ENCODE measurements around the gene NBEA.

Gene NBEA

GRCh38 chr13:35164324-35164932, 222.4 kb downstream of the NBEA start:
- peak; percentile 45 for DNase-seq (ENCODE audit: low read depth)
- H3K4me3 ChIP-seq (ENCODE audit: low read depth, low read length): no peak overlapping the region
- TF ChIP-seq CTCF (IDR thresholded peaks at IDR 0.05; ENCODE audit: low read depth, low read length, missing control alignments): peak; percentile 41

- H3K4me3 ChIP-seq (ENCODE audit: low read depth, low read length): no peak overlapping the region
- no peak for DNase-seq (ENCODE audit: low read depth)
- TF ChIP-seq CTCF (IDR thresholded peaks at IDR 0.05; ENCODE audit: low read depth, low read length, missing control alignments): no peak
Observed at GRCh38 chr13:35165205-35165604, 223.1 kb downstream of the NBEA start.

GRCh38 chr13:35179494-35179893, 237.4 kb downstream of the NBEA start:
- TF ChIP-seq CTCF (IDR thresholded peaks at IDR 0.05; ENCODE audit: low read depth, low read length, missing control alignments): no peak
- no peak for DNase-seq (ENCODE audit: low read depth)
- no peak overlapping the region for H3K4me3 ChIP-seq (ENCODE audit: low read depth, low read length)

GRCh38 chr13:35179920-35180663, 238.0 kb downstream of the NBEA start:
- H3K4me3 ChIP-seq (ENCODE audit: low read depth, low read length): no peak overlapping the region
- TF ChIP-seq CTCF (IDR thresholded peaks at IDR 0.05; ENCODE audit: low read depth, low read length, missing control alignments): no peak
- DNase-seq (ENCODE audit: low read depth): no peak

DNA sequence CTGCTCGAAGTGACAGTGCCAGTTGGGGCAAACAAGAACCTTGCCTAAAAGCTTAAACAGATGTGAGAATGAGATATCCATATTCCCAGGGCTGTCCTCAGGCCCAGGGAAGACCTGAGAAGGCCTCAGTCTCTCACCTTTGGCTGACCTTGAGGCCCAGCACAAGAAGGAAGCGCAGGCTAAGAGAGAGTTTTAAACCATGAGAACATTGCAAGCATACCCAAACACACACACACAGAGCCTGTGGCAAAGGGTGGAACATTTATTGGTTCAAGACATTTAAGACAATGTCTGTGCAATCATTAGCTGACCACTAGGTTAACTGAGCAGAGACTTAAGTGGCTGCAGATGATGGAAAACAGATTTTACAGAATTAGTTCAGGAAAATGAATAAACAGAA, 248.2 kb downstream of the NBEA start:
- TF ChIP-seq CTCF (IDR thresholded peaks at IDR 0.05; ENCODE audit: low read depth, low read length, missing control alignments): no peak
- DNase-seq (ENCODE audit: low read depth): no peak
- no peak overlapping the region for H3K4me3 ChIP-seq (ENCODE audit: low read depth, low read length)

DNA sequence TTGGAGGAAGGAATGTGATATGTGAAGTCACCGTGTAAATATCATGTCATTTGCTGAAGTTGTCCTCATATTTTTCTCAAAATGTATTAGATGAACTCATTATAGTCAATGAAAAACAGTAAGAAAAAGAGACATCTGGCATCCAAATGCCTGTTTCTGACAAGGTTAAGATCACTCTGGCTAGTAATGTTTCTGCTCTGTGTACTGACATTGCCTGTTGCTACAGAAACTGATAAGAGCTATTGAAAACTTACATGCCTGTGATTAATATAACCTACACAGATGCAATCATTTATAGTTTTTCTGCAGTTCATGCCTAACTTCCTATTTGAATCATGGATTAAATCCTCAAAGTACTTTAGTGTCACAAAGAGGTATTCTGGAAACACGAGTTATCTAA, 249.8 kb downstream of the NBEA start:
- no peak for TF ChIP-seq CTCF (IDR thresholded peaks at IDR 0.05; ENCODE audit: low read depth, low read length, missing control alignments)
- DNase-seq (ENCODE audit: low read depth): no peak
- H3K4me3 ChIP-seq (ENCODE audit: low read depth, low read length): no peak overlapping the region
